ENCODE data around the gene PHACTR3.

Gene PHACTR3

GRCh38 chr20:59819496-59820203 lies 215.3 kb downstream of the PHACTR3 start:
- in situ Hi-C loops (cut with MboI; ENCODE audit: low pct_unique_long_range_greater_than_20kb, low sequenced_read_pairs, unreplicated experiment), result no loop called here
- no peak for DNase-seq (ENCODE audit: low spot score)
- TF ChIP-seq, protein P1, sequence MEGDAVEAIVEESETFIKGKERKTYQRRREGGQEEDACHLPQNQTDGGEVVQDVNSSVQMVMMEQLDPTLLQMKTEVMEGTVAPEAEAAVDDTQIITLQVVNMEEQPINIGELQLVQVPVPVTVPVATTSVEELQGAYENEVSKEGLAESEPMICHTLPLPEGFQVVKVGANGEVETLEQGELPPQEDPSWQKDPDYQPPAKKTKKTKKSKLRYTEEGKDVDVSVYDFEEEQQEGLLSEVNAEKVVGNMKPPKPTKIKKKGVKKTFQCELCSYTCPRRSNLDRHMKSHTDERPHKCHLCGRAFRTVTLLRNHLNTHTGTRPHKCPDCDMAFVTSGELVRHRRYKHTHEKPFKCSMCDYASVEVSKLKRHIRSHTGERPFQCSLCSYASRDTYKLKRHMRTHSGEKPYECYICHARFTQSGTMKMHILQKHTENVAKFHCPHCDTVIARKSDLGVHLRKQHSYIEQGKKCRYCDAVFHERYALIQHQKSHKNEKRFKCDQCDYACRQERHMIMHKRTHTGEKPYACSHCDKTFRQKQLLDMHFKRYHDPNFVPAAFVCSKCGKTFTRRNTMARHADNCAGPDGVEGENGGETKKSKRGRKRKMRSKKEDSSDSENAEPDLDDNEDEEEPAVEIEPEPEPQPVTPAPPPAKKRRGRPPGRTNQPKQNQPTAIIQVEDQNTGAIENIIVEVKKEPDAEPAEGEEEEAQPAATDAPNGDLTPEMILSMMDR (IDR thresholded peaks at IDR 0.05; ENCODE audit: extremely low read depth, insufficient read depth, missing control alignments), result no peak

DNA sequence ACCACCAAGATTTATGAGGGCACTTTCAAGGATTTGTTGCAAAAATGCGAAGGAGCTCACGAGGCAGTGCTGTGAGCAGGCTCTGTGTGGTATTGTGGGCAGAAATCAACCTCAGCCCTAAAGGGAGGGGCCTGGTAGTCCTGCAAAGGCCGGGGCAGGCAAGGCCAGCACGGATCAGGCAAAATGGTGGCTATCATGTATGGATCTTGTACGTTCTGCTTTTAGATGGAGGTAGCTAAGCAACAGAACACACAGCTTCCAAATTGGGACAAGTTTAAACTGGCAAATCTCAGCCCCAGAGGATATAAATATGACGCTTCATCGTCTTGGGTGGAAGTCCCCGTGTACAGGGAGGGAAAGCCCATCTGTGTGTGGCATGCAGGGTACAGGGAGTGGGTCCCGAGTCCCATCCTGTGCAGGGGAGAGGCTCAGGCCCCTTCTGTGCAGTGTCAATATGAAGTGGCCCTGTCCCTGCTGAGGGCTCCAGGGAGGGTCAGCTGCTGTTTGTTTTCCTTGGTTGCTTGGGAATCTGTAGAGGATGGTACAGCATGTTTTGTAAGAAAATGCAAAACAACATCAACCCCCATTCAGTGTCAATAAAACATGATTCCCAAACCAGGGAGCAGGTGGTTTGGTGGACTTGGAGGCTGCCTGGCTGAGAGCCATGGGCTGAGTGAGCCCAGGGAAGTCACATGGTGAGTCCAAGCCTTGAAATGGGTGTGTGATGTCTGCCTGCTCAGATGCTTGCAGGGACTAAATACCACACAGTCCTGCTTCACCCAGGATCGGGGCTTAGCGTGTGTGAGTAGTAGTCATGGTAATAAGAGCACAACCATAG lies 216.1 kb downstream of the PHACTR3 start:
- TF ChIP-seq, protein P1 (IDR thresholded peaks at IDR 0.05; ENCODE audit: extremely low read depth, insufficient read depth, missing control alignments), result no peak
- in situ Hi-C loops (cut with MboI; ENCODE audit: low pct_unique_long_range_greater_than_20kb, low sequenced_read_pairs, unreplicated experiment), result no loop called here
- no peak for DNase-seq (ENCODE audit: low spot score)

DNA sequence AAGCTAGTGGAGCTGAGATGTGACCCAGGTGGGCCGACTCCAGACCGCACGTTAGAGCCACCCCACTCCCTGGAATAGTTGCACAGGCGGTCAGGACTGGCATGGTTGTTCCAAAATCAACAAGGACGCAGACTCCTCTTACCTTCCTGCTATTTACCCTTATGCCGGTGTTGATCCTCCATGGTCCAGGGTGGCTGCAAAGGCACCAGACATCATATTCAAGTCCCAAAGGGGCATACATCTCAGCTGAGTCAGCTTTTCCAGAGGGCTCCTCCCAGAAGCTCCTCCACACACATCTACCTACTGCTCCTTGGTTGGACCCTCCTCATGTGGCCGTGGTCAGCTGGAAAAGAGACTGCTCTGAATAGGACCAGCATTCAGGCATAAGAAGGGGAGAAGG lies 216.9 kb downstream of the PHACTR3 start:
- in situ Hi-C loops (cut with MboI; ENCODE audit: low pct_unique_long_range_greater_than_20kb, low sequenced_read_pairs, unreplicated experiment), result no loop called here
- no peak for DNase-seq (ENCODE audit: low spot score)
- TF ChIP-seq, protein P1 (IDR thresholded peaks at IDR 0.05; ENCODE audit: extremely low read depth, insufficient read depth, missing control alignments), result no peak

- in situ Hi-C loops (cut with MboI; ENCODE audit: low pct_unique_long_range_greater_than_20kb, low sequenced_read_pairs, unreplicated experiment), result no loop called here
- DNase-seq (ENCODE audit: low spot score), result no peak
- TF ChIP-seq, protein P1 (IDR thresholded peaks at IDR 0.05; ENCODE audit: extremely low read depth, insufficient read depth, missing control alignments), result no peak
These were observed 217.4 kb downstream of the PHACTR3 start for GRCh38 chr20:59821788-59822187.

- in situ Hi-C loops (cut with MboI; ENCODE audit: low pct_unique_long_range_greater_than_20kb, low sequenced_read_pairs, unreplicated experiment), result no loop called here
- TF ChIP-seq, protein P1 (IDR thresholded peaks at IDR 0.05; ENCODE audit: extremely low read depth, insufficient read depth, missing control alignments), result no peak
- no peak for DNase-seq (ENCODE audit: low spot score)
These were observed 218.1 kb downstream of the PHACTR3 start for GRCh38 chr20:59822291-59823029.

DNA sequence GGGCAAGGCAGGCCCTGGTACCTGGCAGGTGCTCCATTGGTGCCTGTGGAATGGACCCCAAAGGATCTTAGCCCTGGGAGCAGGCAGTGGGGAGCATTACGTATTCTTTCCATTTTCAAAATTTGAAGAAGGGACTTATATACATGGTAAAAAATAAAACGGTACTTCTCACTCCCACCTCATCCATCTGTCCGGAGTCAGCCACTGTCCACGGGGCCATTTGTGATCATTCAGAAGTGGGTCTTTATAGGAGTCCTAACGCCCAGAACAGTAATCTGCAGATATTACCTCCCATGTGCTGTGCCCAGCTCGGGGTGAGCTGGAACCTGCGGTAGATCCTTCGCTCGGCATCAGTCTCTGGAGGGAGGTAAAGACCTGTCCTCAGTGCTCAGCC lies 218.7 kb downstream of the PHACTR3 start:
- no peak for DNase-seq (ENCODE audit: low spot score)
- TF ChIP-seq, protein P1 (IDR thresholded peaks at IDR 0.05; ENCODE audit: extremely low read depth, insufficient read depth, missing control alignments), result no peak
- in situ Hi-C loops (cut with MboI; ENCODE audit: low pct_unique_long_range_greater_than_20kb, low sequenced_read_pairs, unreplicated experiment), result no loop called here

All from GM13977 (cell line).